IPS-15b (cell line): ENCODE data around the gene FABP1.

Source experiments
- H3K27me3 ChIP-seq: one replicate; pipeline ENCODE4 v1.6.1; 2013; ENCODE audit warnings: low read length; ENCODE audit not compliant: control insufficient read depth, insufficient read depth
- H3K36me3 ChIP-seq: one replicate; pipeline ENCODE4 v1.6.1; 2013; ENCODE audit warnings: low read length; ENCODE audit not compliant: control insufficient read depth, insufficient read depth
- H3K4me1 ChIP-seq: one replicate; pipeline ENCODE4 v1.6.1; 2013; ENCODE audit warnings: mild to moderate bottlenecking, low read length; ENCODE audit not compliant: control insufficient read depth, insufficient read depth
- H3K4me3 ChIP-seq: one replicate; pipeline ENCODE4 v1.5.1; 2013; ENCODE audit warnings: low read depth, low read length
- H3K9ac ChIP-seq: one replicate; pipeline ENCODE4 v1.6.1; 2013; ENCODE audit warnings: low read depth, mild to moderate bottlenecking, low read length
- H3K9me3 ChIP-seq: one replicate; pipeline ENCODE4 v1.6.1; 2013; ENCODE audit warnings: mild to moderate bottlenecking, low read length; ENCODE audit not compliant: control insufficient read depth, insufficient read depth

The FABP1 gene

DNA sequence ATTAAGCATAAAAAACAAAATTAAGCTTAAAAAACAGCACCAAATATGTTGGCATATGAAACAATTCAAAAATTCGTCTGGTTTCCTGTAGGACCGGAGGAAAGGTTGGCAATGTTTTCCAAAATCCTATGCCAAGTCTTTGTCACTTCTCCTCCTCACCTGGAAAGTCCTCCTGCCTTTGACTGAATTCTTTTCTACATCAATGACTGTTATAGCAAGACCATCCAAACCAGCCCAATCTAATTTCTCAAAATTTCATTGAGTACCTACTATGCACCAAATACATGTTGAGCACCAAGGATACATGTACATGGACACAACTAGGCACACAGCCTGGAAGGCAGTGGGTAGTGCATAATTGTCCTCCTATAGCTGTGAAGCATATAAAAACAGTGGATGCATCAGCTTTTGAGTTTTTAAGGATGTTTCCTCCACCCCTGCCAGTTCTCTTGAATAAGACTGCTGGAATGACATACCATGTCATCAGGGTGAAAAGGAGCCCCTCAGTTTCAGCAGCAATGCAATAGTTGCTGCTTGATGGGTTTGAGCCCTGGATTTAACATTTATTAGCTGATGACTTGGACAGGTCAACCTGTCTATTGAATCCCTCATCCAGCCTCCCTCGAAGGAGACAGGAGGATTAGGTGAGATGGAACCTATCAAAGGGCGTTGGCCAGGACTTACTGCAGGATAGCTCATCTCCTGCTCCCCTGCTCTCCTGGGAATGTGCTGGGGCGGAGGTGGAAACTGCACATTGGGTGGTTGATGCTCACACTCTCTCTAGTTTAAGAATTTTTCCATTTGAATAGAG, 4.5 kb downstream of the FABP1 start:
- Histone ChIP-seq H3K9me3 (no peaks in the 10 kb centered on the region), H3K4me1 (no peaks in the 10 kb centered on the region), H3K9ac (no peak overlapping the region), H3K4me3 (no peak overlapping the region), H3K36me3 (no peaks in the 10 kb centered on the region), H3K27me3 (no peaks in the 10 kb centered on the region)

DNA sequence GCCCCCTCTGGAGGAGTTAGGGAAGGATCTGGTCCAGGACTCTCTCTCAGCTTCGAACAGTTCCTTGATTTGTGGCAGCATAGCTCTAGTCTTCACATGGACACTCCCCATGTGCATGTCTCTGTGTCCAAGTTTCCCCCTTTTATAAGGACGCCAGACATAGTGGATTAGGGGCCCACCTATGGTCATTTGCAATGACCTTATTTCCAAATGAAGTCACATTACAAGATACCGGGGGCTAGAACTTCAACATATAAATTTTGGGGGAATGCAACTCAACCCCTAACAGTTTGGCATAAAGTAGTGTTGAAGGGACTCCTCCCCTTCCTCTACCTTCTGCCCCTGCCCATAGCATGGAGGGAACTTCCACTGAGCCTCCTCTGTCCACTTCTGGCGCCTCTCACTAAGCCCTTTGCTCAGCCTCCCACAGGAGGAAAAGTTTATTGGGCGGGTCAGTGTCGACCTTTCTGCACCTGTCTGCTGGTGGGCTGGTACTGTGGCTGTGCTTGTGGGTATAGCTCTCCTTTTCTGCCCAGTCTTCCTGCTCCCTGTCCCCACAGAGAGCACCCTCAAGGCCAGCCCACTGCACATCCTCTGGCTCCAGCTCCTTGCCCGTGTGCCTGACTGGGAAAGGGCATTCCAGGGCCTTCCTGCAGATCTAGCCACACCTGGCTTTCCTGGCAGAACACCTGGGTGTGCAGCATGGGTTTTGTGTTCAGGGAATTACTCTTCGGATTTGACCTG, 5.5 kb downstream of the FABP1 start:
- Histone ChIP-seq H3K36me3 (no peaks in the 10 kb centered on the region), H3K4me3 (no peak overlapping the region), H3K27me3 (no peaks in the 10 kb centered on the region), H3K4me1 (no peaks in the 10 kb centered on the region), H3K9me3 (no peaks in the 10 kb centered on the region), H3K9ac (no peak overlapping the region)

DNA sequence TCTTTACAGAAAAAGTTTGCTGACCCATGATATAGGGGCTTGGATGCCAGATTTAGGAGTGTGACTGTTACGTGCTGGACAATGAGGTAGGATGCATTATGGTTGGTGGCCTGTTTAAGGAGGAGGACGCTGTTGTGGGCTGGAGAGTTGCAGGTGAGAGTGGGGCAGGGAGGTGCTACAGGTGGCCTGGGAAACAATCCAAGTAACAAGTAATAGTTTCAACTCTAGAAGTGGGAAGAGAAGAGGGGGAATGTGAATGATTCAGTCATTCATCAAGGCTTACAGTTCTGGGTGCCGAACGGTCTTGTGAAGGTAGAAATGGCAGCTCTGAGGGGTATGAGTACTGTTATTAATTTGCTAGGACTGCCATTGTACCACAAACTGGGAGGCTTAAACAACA, 6.2 kb downstream of the FABP1 start:
- H3K27me3 ChIP-seq, result no peaks in the 10 kb centered on the region

GRCh38 chr2:88117973-88118372, 9.9 kb downstream of the FABP1 start:
- Histone ChIP-seq H3K36me3 (no peaks in the 10 kb centered on the region), H3K9ac (no peak overlapping the region), H3K4me1 (no peaks in the 10 kb centered on the region), H3K4me3 (no peak overlapping the region), H3K27me3 (no peaks in the 10 kb centered on the region), H3K9me3 (no peaks in the 10 kb centered on the region)

More for the DNA sequence above, 6.2 kb downstream of the FABP1 start:
- no peaks in the 10 kb centered on the region for H3K36me3 ChIP-seq
- no peaks in the 10 kb centered on the region for H3K4me1 ChIP-seq
- no peaks in the 10 kb centered on the region for H3K9me3 ChIP-seq
- H3K4me3 ChIP-seq, result no peak overlapping the region
- H3K9ac ChIP-seq, result no peak overlapping the region

- no peaks in the 10 kb centered on the region for H3K36me3 ChIP-seq
- no peaks in the 10 kb centered on the region for H3K4me1 ChIP-seq
- H3K4me3 ChIP-seq, result no peak overlapping the region
- H3K27me3 ChIP-seq, result no peaks in the 10 kb centered on the region
- H3K9me3 ChIP-seq, result no peaks in the 10 kb centered on the region
- no peak overlapping the region for H3K9ac ChIP-seq
Observed at GRCh38 chr2:88116669-88117432, 11.0 kb downstream of the FABP1 start.

DNA sequence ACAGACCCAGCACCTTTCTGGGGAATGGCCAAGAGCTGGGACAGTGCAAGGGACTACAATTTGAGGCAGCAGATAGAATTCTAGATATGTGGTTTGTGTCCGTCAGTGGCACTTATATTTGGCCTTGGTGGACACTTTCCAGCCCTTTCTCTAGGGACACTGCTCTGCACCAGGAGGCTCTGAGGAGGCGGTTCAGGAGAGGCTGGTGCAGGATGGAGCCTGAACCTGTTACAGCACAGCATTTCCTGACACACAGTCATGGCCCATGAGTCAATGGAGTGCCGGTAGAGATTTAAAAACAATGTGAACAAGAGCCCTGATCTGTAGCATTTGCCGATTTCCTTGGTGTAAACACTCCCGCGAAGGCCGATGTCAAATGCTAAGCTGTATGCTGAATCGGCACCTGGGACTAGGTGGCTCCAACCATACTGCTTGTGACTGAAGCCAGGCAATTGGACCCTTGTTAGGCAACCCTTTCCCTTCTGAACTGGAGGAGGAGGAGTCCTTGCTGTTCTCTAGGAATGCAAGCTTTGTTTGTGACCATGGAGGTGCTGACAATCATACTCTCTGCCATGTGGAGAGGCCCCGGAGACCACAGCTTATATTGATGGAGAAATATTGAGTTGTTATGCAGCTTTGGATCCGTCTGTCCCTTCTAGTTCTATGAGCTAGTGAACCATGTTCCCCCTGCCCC, 11.9 kb downstream of the FABP1 start:
- no peaks in the 10 kb centered on the region for H3K36me3 ChIP-seq
- no peaks in the 10 kb centered on the region for H3K9me3 ChIP-seq
- H3K4me1 ChIP-seq, result no peaks in the 10 kb centered on the region
- H3K4me3 ChIP-seq, result no peak overlapping the region
- H3K27me3 ChIP-seq, result no peaks in the 10 kb centered on the region
- no peak overlapping the region for H3K9ac ChIP-seq

GRCh38 chr2:88114889-88115288, 13.0 kb downstream of the FABP1 start:
- no peaks in the 10 kb centered on the region for H3K4me1 ChIP-seq
- H3K4me3 ChIP-seq, result no peak overlapping the region
- H3K36me3 ChIP-seq, result no peaks in the 10 kb centered on the region
- no peaks in the 10 kb centered on the region for H3K27me3 ChIP-seq
- no peak overlapping the region for H3K9ac ChIP-seq
- no peaks in the 10 kb centered on the region for H3K9me3 ChIP-seq

DNA sequence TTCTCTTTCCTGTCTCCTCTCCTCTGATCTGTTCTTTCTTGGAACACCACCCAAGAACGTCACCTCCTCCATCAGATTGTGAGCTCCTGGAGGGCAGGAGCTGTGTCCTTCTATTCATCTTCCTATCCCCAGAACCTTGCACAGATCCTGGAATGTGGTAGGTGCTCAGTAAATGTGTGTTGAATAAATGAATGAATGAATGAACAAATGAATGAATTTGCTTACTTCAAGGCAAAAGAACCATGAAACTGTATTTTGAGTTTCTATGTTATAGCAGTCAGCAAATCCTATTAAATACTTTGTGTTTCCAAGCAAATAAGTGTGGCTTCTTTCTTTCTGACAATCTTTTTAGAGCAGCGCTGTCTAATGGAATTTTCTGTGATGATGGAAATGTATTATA, 14.8 kb downstream of the FABP1 start:
- Histone ChIP-seq H3K36me3 (no peaks in the 10 kb centered on the region), H3K4me1 (no peaks in the 10 kb centered on the region), H3K9ac (no peak overlapping the region), H3K4me3 (no peak overlapping the region), H3K27me3 (no peaks in the 10 kb centered on the region), H3K9me3 (no peaks in the 10 kb centered on the region)

DNA sequence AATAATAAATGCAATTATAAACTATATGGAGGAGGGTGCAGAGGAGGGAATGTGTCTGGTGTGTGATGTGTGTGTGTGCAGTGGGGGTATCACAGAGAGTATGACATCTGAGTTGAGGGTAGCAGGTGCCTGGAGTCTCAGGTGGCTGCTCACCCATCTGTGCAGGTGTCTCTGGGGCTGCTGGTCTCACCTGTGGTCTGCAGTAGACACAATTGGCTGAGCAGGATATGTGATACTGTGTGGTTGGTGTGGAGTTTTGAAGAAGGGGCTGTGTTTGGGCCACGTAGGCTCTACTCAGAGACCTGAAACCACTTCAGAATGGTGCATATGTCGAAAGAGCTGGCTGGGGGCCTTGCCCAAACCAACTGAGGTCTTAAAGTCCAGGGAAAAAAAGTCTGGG, 17.0 kb downstream of the FABP1 start:
- H3K9me3 ChIP-seq, result no peaks in the 10 kb centered on the region
- no peaks in the 10 kb centered on the region for H3K4me1 ChIP-seq
- H3K36me3 ChIP-seq, result no peaks in the 10 kb centered on the region
- H3K27me3 ChIP-seq, result no peaks in the 10 kb centered on the region
- no peak overlapping the region for H3K4me3 ChIP-seq
- no peak overlapping the region for H3K9ac ChIP-seq

DNA sequence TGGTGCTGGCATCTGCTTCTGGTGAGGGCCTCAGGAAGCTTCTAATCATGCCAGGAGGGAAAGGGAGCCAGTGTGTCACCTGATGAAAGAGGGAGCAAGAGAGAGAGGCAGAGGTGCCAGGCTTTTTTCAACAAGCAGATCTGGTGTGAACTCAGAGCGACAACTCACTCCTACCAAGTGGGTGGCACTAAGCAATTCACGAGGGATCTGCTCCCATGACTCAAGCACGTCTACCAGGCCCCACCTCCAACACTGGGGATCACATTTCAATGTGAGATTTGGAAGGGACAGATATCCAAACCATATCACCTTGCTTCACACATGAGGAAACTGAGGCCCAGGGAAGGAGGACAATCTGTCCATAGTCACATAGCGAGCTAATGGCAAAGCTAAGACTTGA, 19.1 kb downstream of the FABP1 start:
- Histone ChIP-seq H3K4me1 (no peaks in the 10 kb centered on the region), H3K36me3 (no peaks in the 10 kb centered on the region), H3K9ac (no peak overlapping the region), H3K27me3 (no peaks in the 10 kb centered on the region), H3K4me3 (no peak overlapping the region), H3K9me3 (no peaks in the 10 kb centered on the region)

- H3K9ac ChIP-seq, result no peak overlapping the region
- H3K27me3 ChIP-seq, result no peaks in the 10 kb centered on the region
- no peaks in the 10 kb centered on the region for H3K9me3 ChIP-seq
- H3K4me3 ChIP-seq, result no peak overlapping the region
- H3K4me1 ChIP-seq, result peaks cover 5% of the 10 kb centered on the region
- H3K36me3 ChIP-seq, result no peaks in the 10 kb centered on the region
Observed at GRCh38 chr2:88100489-88100858, 27.4 kb downstream of the FABP1 start.
